Esophagus (tissue), 2 donors: ENCODE measurements around the gene SHISA9. TPM values are rescaled to one million over a fixed set of nuclear protein-coding genes. Genes with fewer than 3 reads are reported as not detected.

Experiments
- H3K27ac ChIP-seq, 2 donors: one replicate each; pipeline ENCODE4 v1.5.1; 2013; ENCODE audit warnings: low read depth in 2 of 2, mild to moderate bottlenecking in 2 of 2, inconsistent platforms in 1 of 2, low read length in 1 of 2, moderate library complexity in 1 of 2
- H3K27me3 ChIP-seq, 2 donors: one replicate each; pipeline ENCODE4 v1.6.1; 2013; ENCODE audit warnings: low read length in 2 of 2, control low read depth in 1 of 2, mild to moderate bottlenecking in 1 of 2; ENCODE audit not compliant: insufficient read depth in 2 of 2, control insufficient read depth in 1 of 2
- H3K36me3 ChIP-seq, 2 donors: one replicate each; pipeline ENCODE4 v1.6.1; 2013; ENCODE audit warnings: low read length in 1 of 2; ENCODE audit not compliant: control insufficient read depth in 2 of 2, insufficient read depth in 2 of 2
- H3K4me1 ChIP-seq, 2 donors: one replicate each; pipeline ENCODE4 v1.6.1; 2013; ENCODE audit warnings: low read length in 1 of 2; ENCODE audit not compliant: control insufficient read depth in 2 of 2, insufficient read depth in 2 of 2
- H3K4me3 ChIP-seq, 2 donors: one replicate each; pipeline ENCODE4 v1.5.1; 2013; ENCODE audit warnings: low read length in 2 of 2, mild to moderate bottlenecking in 2 of 2, low read depth in 1 of 2, moderate library complexity in 1 of 2
- H3K9me3 ChIP-seq, 2 donors: one replicate each; pipeline ENCODE4 v1.6.1; 2013; ENCODE audit warnings: mild to moderate bottlenecking in 2 of 2, low read depth in 1 of 2, low read length in 1 of 2, moderate library complexity in 1 of 2; ENCODE audit not compliant: control insufficient read depth in 2 of 2, insufficient read depth in 1 of 2
- WGBS, 2 donors: extraction: QIAGEN DNeasy Blood & Tissue Kit; methylation state at CpG; one replicate each; pipeline ENCODE4 v1.1.7; 2013; 5-methylcytosine and 5-hydroxymethylcytosine counted together
- polyA plus RNA-seq, 2 donors: library from polyadenylated mRNA; stranded (reverse); fragments of 200-250 nt; gene quantifications; one replicate each; pipeline ENCODE4 v1.2.3, GENCODE V29; 2013
- donor health status: healthy with polysubstance abuse.
- donor health status: Bipolar disorder and iron deficiency.

Gene SHISA9
- polyA plus RNA-seq, 2 donors = 0.04 to 0.07 TPM

GRCh38 chr16:13130586-13130985, 229.2 kb downstream of the SHISA9 start:
- Histone ChIP-seq H3K36me3 (no peaks in the 10 kb centered on the region), H3K27ac (no peak overlapping the region), H3K9me3 (no peaks in the 10 kb centered on the region), H3K4me3 (no peak overlapping the region), H3K4me1 (no peaks in the 10 kb centered on the region), H3K27me3 (no peaks in the 10 kb centered on the region)
- 52 to 71% methylated on average over 1 of the region's 1 CpG for WGBS, 2 donors

DNA sequence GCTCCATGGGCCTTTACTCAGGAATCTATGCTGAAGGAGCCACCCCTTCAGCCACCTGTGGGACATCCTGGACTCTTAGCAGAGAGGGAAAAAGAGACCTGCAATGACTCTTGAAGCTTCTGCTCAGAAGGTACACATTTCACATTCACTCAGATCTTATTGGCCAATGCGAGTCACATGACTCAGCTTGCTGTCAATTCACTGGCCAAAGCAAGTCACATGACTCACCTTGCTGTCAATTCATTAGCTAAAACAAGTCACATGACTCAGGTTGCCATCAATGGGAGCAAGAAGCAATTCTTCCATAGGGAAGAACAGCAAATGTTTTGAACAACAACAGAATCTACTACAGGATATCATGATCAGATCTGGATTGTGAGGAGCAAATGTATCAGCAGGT, 233.4 kb downstream of the SHISA9 start:
- WGBS, 2 donors = 87 to 96% methylated on average over 1 of the region's 1 CpG
- no peak overlapping the region for H3K4me3 ChIP-seq
- no peaks in the 10 kb centered on the region for H3K9me3 ChIP-seq
- H3K27ac ChIP-seq = no peak overlapping the region
- H3K36me3 ChIP-seq = no peaks in the 10 kb centered on the region
- no peaks in the 10 kb centered on the region for H3K27me3 ChIP-seq
- no peaks in the 10 kb centered on the region for H3K4me1 ChIP-seq

DNA sequence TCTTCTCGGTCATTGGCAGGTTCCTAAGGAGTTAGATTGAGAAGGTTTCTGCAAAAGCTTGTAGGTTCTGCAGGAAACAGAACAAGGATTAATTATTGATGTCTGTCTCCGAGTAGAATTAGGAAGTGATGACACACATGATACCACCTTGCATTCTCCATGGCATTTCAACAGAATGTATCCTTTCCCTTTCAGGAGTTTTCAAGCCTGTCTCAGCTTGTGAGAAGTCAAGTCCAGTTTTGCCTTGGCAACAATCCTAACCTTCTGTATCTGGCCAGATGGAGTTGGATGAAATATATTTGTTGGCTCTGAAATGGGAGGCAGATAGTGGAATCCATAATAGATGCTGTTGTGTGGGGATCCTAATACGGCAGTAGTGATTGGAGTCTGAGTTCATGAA, 235.5 kb downstream of the SHISA9 start:
- WGBS, 2 donors = 43 to 45% methylated on average over 3 of the region's 3 CpGs

GRCh38 chr16:13138528-13138927, 237.1 kb downstream of the SHISA9 start:
- H3K4me1 ChIP-seq = peaks cover 0 to 2% of the 10 kb centered on the region in 2 donors
- 40 to 45% methylated on average over 2 of the region's 2 CpGs for WGBS, 2 donors
- no peak overlapping the region for H3K27ac ChIP-seq

More for the DNA sequence above, 235.5 kb downstream of the SHISA9 start:
- H3K36me3 ChIP-seq = no peaks in the 10 kb centered on the region
- H3K4me3 ChIP-seq = no peak overlapping the region
- no peaks in the 10 kb centered on the region for H3K4me1 ChIP-seq
- H3K27me3 ChIP-seq = no peaks in the 10 kb centered on the region
- no peak overlapping the region for H3K27ac ChIP-seq
- no peaks in the 10 kb centered on the region for H3K9me3 ChIP-seq

DNA sequence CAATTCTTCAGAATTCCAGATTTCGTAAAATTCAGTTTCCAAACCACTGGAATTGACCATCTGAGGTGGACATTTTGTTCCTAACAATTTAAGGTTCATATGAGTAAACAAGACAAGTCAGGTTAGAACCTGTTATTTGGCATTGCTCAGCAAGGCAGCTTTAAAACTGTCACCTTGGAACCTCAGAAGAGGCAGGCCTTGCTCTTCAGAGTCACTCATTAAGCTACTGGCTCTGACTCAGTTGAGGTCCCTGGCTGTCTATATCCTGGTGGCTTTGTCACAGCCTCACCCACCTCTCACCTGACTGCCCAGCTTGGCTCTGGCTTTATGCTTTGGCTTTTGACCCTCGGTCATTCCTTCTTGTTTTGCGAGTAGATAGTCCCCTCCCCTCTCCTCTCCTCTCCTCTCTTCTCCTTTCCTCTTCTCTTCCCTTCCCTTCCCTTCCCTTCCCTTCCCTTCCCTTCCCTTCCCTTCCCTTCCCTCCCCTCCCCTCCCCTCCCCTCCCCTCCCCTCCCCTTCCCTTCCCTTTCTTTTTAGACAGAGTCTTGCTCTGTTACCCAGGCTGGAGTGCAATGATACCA, 238.4 kb downstream of the SHISA9 start:
- no peaks in the 10 kb centered on the region for H3K27me3 ChIP-seq
- H3K9me3 ChIP-seq = no peaks in the 10 kb centered on the region
- H3K36me3 ChIP-seq = no peaks in the 10 kb centered on the region
- H3K4me3 ChIP-seq = no peak overlapping the region
- H3K27ac ChIP-seq = no peak overlapping the region
- 82 to 84% methylated on average over 3 of the region's 3 CpGs for WGBS, 2 donors
- peaks cover 0 to 2% of the 10 kb centered on the region in 2 donors for H3K4me1 ChIP-seq

More at GRCh38 chr16:13138528-13138927, 237.1 kb downstream of the SHISA9 start:
- H3K27me3 ChIP-seq = no peaks in the 10 kb centered on the region
- H3K9me3 ChIP-seq = no peaks in the 10 kb centered on the region
- H3K4me3 ChIP-seq = no peak overlapping the region
- H3K36me3 ChIP-seq = no peaks in the 10 kb centered on the region

DNA sequence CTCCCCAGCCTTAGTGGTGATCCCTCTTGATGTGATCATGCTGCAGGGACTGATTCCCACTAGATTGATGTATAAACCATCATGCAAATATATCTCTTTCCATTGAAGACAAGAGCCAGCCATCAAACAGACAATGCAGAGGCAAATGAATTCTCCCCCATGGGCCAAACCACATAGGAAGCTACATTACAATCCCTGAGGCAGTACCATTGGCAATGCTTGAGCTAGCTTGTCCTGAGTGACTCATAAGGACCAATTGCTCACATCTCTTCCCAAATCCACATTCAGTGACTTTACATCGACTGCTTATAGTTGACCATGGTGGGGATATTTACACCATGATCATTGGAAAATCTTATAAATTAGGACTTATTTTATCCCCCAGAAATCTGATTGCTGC, 242.2 kb downstream of the SHISA9 start:
- Histone ChIP-seq H3K4me1 (peaks cover 0 to 2% of the 10 kb centered on the region in 2 donors), H3K27ac (no peak overlapping the region), H3K4me3 (no peak overlapping the region), H3K27me3 (no peaks in the 10 kb centered on the region), H3K36me3 (no peaks in the 10 kb centered on the region), H3K9me3 (no peaks in the 10 kb centered on the region)
- 72 to 75% methylated on average over 1 of the region's 1 CpG for WGBS, 2 donors

GRCh38 chr16:13146829-13147228, 245.4 kb downstream of the SHISA9 start:
- Histone ChIP-seq H3K9me3 (no peaks in the 10 kb centered on the region), H3K36me3 (no peaks in the 10 kb centered on the region), H3K4me1 (peaks cover 0 to 2% of the 10 kb centered on the region in 2 donors), H3K4me3 (no peak overlapping the region), H3K27me3 (no peaks in the 10 kb centered on the region), H3K27ac (no peak overlapping the region)
- 63 to 67% methylated on average over 2 of the region's 2 CpGs for WGBS, 2 donors

DNA sequence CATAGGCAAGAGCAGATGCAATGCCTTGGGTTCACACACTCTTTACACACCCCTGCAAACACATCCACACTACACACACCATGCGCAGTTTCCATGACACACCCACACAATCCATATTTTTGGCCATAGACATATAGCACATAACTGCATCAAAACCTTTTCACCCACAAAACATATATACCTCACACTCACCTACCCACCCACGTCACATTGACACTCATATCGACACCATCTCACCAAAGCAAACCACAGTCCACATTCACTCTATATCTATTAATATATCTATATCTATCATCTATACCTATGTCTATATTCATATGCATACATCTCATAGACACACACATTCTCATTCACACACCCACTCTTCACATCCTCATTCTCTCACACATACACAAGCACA, 246.9 kb downstream of the SHISA9 start:
- Histone ChIP-seq H3K27ac (no peak overlapping the region), H3K4me1 (peaks cover 0 to under 1% of the 10 kb centered on the region in 2 donors), H3K4me3 (no peak overlapping the region), H3K36me3 (no peaks in the 10 kb centered on the region), H3K9me3 (no peaks in the 10 kb centered on the region), H3K27me3 (no peaks in the 10 kb centered on the region)
- WGBS, 2 donors = 83 to 90% methylated on average over 3 of the region's 3 CpGs

DNA sequence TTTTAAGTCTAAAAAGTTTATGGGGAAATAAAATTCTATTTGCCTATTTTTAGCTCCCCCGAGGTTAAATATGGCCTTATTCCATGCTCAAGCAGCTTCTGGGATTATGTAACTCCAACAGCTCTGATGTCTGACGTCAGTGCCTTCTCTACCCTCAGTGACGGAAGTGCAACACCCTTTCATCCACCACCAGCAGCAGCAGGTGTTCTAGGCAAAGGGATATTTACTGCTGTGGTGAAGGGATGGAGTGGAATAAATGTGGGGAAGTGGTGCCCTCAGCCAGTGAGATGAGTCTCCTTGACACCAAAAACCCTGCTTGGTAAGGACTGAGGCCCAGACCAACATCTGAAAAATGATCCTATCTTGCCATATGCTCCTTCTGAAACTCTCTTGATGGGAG, 247.4 kb downstream of the SHISA9 start:
- 61 to 67% methylated on average over 3 of the region's 3 CpGs for WGBS, 2 donors
- no peaks in the 10 kb centered on the region for H3K36me3 ChIP-seq
- no peak overlapping the region for H3K27ac ChIP-seq
- no peaks in the 10 kb centered on the region for H3K4me1 ChIP-seq
- H3K27me3 ChIP-seq = no peaks in the 10 kb centered on the region
- no peak overlapping the region for H3K4me3 ChIP-seq
- no peaks in the 10 kb centered on the region for H3K9me3 ChIP-seq

GRCh38 chr16:13150181-13150885, 248.9 kb downstream of the SHISA9 start:
- Histone ChIP-seq H3K36me3 (no peaks in the 10 kb centered on the region), H3K9me3 (no peaks in the 10 kb centered on the region), H3K4me3 (no peak overlapping the region), H3K4me1 (no peaks in the 10 kb centered on the region), H3K27ac (no peak overlapping the region), H3K27me3 (no peaks in the 10 kb centered on the region)
- 53 to 59% methylated on average over 4 of the region's 4 CpGs for WGBS, 2 donors
